GM19395 (cell line): ENCODE results near the gene MBOAT7.
"Not testable (repeated sequence)": the region's sequence is repeated elsewhere in the genome, so short reads cannot be mapped to it uniquely, and the experiment has no call there.

Experiments used
- ATAC-seq: cut with Tn5 transposase; IDR thresholded peaks from one replicate; pipeline ENCODE4 v1.9.1; 2021; ENCODE audit warnings: mild to moderate bottlenecking, moderate library complexity; ENCODE audit not compliant: unreplicated experiment

The MBOAT7 gene, protein sequence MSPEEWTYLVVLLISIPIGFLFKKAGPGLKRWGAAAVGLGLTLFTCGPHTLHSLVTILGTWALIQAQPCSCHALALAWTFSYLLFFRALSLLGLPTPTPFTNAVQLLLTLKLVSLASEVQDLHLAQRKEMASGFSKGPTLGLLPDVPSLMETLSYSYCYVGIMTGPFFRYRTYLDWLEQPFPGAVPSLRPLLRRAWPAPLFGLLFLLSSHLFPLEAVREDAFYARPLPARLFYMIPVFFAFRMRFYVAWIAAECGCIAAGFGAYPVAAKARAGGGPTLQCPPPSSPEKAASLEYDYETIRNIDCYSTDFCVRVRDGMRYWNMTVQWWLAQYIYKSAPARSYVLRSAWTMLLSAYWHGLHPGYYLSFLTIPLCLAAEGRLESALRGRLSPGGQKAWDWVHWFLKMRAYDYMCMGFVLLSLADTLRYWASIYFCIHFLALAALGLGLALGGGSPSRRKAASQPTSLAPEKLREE

DNA sequence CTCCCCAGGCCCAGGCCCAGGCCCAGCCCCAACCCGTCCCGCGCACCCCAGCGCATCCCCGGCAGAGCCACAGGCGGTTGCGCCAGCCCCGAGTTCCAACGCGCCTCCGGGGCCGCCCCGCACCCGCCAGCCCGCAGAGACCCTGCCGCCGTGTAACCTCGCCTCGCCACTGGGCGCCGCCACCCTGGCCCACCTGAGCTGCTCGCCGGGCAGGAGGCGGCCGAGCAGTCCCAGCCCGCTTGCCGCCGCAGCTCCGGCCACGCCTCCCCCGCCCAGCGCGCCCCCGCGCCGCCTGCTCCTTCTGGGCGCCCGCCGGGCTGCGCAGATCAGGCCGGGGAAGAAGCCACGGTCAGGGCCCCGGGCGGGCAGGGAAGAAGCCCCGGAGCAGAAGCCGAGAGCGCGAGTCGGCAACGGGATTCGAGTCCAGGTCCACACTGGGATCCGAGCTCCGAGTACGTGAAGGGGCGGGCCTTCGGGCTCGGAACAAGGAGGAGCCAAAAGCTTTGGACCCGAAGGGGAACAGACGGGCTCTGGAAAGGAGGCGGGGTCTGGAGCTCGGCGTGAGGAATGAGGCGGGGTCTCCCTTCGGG, at the start of gene MBOAT7:
Gene MBOAT7 (minus strand): TSS at position 436 of the 590 bp plus-strand sequence. CDS start 1,072 bp downstream, outside the sequence.
- peak; percentile 19 for ATAC-seq

DNA sequence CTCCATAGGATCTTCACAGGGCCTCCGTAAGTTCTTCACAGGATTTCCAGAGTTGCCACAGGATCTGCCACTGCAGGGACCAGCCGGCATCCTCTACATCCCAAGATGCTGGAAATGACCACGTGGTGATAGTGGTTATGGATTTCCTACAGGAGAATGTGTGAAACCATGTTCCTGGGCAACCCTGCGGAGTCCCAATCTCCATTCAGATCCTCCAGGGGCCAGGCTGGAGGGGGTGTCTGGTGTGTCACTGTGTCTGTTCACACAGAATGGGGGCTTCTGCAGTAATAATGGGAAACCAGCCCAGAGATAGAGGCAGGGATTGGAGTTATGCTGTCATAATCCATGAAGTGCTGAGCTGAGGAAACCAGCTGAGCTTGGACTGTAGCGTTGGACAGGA, 44.6 kb upstream of the MBOAT7 start:
- ATAC-seq = no peak

DNA sequence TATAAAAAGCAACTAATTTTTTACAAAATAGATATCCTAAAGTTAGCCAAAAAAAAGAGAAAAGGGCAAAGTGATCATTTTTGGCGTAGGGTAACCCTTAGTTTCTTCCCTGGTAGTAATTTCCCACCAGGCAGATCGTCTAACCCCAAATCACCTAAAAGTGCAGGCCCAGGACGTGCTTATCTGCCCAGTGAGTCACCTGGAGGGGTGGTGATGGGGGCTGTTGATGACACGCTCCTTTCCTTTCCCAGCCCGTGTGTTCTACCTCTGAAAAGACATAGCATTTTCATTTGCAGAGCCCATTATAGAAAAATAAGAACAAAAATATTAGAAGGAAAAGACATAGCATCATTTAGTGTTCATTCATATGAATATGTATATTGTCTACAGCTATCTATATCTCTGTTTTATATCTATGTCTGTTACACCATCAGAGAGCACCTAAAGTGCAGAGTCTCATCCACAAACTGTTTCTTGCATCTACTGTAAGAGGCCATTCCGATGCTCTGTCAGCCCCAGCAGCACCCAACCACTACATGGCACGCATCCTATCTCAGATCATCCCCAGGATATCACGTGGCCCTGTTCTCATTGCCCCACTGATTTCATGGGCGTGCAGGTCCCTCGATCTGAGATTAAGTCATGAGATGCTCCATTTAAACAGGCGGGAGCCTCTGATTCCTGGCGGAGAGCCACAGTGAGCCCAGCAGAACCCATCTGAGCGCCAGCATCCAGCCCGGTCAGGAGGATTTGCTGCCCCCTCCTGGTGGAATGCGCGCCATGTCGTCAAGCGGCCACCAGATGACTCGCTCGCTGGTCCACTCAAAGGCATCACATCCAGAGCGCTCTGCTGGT, 41.9 kb upstream of the MBOAT7 start:
- no peak for ATAC-seq

DNA sequence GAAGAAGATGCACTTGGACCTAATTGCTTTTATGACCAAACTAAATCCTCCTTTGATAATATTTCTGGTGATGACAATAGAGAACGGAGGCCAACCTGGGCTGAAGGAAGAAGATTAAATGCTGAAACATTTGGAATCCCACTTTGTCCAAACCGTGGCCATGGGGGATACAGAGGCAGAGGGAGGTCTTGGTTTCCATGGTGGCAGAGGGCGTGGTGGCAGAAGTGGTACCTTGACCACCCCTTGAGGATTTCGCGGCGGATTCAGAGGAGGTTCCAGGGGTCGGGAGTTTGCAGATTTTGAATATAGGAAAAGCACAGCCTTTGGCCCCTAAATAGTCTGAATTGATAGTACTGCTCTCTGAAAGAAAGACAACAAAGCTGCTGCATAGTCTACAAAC, 40.7 kb upstream of the MBOAT7 start:
- ATAC-seq = no peak

DNA sequence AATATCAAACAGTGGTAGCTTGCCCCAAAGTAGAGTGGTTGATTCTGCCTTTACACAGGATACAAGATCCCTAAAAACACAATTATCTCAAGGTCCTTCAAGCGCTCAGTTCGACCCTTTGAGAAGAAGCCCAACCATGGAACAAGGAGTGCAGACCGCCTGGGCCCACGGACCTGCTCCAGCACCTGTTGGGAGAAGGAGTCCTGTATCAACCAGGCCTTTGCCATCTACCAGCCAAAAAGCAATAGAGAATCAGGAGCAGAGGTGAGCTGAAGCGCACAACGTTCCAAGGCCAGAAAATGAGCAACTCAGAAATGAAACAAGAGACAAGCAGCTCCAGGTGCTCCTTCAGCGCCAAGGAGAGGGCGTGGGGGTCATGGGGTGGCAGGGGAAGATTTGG, 39.8 kb upstream of the MBOAT7 start:
- no peak for ATAC-seq

DNA sequence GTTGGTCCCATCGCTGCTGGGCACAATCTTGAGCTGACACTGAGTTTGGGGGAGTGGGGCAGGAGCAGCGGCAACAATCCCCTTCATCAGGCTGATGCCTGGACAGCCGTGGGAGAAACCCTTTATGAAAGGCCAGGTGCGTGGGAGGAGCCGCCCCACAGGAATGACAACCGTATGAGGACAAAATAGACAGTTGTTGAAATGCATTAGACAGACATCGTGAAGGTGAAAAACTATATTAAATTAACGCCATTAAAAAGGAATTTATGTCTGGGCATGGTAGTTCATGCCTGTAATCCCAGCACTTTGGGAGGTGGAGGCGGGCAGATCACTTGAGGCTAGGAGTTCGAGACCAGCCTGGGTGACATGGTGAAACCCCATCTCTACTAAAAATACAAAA, 35.2 kb upstream of the MBOAT7 start:
- ATAC-seq = not testable (repeated sequence)

DNA sequence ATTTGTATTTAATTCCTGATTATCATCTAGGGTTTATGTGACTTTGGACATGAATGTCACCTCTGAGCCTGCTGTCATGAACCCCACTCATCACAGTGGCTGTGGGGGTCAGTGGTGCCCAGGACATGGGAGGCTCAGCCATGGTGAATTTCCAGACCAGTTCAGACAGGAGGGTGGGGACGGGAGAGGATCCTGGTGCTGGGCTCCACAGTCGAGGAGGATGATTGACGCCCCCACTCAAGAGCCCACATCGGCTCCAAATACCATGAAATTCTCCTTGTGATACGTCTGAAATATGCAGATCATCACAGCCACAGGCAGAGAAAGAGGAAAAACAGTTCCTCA, 34.5 kb upstream of the MBOAT7 start:
- ATAC-seq = not testable (repeated sequence)

DNA sequence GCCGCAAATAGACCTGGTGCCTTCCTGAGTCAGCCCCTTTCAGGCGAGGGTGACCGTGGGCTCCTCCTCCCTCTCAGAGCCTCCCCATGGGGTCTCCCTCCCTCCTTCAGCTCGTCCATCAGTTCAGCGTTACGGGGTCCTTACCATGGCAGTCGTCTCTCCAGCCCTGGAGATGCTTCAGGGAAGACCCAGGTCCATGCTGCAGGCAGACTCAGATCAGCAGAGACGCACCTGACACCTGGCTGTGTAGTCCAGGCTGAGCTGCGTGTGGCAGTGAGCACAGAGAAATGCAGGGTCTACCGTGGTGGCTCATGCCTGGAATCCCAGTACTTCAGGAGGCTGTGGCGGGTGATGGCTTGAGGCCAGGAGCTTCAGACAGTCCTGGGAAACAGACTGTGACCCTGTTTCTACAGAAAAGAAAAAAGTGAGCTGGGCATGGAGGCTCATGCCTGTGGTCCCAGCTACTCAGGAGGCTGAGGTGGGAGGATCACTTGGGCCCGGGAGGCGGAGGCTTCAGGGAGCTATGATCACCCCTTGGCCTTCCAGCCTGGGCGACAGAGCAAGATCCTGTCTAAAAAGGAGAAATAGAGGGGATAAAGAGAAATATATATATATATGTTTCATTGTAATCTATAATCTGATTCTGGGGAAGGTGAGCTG, 34.0 kb upstream of the MBOAT7 start:
- ATAC-seq = not testable (repeated sequence)

DNA sequence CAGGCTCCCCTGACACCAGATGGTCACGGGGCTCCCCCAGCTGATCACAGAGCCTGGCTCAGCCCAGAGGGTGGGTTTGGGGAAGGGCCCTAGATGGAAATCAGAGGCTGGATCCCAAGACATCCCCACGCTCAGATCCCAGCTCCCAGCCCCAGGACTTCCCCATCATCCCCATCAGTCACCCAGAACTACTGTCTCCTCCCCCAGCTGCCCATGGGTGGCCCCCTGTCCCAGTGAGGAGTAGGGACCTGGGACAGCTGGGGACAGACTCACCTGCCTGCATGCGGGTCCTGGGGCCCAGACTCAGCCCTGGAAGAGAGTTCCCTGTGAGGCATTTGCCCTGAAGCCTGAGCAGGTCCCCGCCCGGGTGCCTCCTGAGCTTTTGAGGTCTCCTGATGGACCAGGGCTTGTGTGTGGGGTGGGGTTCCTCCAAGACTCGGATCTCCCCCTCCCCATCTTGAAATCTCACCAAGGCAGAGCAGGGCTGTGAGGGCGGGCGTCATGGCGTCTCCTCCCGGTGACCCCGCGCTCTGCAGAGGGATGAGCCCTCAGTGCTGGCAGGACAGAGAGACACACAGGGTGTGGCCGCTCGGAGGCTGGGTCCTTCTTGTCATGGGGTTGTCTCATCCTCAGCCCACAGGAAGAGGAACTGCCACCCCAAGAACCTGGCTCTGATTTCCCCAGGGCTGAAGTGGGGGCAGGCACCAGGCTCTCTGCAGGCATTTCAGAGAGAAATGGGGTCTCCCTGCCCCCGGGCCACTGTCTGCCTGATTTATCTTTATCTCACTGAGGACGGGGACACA, 33.3 kb upstream of the MBOAT7 start, which contains the start of gene LILRB3:
Gene LILRB3 (minus strand): TSS at position 534 of the 803 bp plus-strand sequence. CDS start 31 bp downstream, at position 503.
- not testable (repeated sequence) for ATAC-seq

DNA sequence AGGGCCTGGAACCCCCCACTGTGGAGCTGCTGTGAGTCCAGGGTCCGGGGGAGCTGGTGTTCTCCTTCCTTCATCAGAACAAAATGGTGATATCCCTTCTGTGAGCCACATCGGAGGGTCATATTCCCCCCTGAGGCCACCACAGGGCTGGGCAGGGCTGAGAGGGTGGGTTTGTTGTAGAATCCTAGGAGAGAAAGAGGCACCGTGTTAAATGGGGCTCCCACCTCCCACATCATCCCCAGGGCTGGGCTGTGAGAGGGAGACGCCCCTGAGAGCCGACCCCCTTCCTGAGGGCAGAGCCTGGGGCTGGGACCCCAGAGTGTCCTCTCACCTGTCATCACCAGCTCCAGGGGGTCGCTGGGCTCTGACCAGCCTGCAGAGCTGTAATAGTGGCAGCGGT, 32.6 kb upstream of the MBOAT7 start:
- not testable (repeated sequence) for ATAC-seq

DNA sequence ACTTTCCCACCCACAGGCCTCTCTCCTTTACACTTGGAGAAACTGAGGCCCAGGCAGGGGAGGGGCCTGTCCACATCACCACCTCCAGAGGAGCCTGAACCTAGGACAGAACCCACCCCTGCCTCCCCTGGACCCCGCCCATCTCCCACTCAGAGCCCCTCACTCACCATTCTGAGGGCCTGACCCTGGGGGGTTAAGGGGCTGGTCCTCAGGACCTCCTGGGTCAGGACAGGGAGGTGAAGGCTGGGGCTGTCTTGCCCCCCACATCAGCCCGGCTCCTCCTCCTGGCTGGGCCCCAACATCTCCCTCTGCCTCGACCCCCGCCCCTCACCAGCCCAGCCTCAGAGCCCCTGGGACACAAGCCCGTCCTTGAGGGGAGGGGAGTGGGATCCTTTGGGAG, 30.3 kb upstream of the MBOAT7 start:
- ATAC-seq = not testable (repeated sequence)

DNA sequence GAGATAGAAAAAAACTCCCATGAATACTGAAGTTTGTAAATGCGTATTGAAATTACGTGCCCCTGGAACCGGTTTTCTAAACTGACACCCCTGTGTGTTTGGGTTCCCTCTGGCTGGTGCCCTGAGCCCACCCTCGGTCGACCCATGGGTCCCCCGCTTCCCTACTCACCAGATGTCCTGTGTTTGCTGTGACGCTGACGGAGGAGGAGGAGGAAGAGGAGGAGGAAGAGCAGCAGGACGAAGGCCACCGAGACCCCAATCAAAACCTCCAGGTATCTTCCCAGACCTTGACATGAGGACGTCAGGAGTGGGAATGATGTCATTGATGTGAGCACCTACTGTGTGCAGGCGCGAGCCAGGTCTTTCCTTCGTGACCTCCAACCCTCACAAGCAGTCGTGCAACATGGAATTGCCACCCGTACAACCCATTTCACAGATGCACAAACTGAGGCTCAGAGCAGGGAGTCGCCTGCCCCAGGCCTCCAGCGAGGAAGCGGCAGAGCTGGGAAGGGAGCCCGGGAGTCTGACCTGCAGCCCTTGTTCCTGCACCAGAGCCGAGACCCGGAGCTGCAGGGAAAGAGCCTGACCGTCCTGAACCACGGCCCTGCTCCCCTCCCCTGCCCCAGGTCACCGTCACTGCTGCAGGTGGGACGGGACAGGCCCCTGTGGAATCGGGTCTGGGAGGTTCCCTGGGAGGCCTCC, 29.7 kb upstream of the MBOAT7 start:
- no peak for ATAC-seq

DNA sequence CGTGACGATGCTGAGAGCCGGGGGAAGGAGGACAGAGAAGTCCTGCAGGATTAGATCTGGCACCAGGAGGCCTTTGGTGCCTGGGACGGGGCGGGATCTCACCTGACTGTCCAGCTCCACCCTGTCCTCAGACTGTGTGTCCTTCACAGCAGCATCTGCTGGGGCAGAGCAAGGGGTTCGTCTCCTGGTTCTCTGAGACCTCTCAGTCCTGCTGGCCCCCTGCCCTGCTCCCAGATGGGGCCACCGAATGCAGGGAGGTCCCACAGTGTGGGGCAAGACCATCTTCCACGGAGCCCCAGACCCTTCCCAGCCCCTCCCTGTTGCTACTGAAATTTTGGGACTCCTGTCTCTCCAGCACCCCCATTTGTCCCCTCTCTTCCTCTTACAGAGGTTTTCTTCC, 28.9 kb upstream of the MBOAT7 start:
- ATAC-seq = no peak

DNA sequence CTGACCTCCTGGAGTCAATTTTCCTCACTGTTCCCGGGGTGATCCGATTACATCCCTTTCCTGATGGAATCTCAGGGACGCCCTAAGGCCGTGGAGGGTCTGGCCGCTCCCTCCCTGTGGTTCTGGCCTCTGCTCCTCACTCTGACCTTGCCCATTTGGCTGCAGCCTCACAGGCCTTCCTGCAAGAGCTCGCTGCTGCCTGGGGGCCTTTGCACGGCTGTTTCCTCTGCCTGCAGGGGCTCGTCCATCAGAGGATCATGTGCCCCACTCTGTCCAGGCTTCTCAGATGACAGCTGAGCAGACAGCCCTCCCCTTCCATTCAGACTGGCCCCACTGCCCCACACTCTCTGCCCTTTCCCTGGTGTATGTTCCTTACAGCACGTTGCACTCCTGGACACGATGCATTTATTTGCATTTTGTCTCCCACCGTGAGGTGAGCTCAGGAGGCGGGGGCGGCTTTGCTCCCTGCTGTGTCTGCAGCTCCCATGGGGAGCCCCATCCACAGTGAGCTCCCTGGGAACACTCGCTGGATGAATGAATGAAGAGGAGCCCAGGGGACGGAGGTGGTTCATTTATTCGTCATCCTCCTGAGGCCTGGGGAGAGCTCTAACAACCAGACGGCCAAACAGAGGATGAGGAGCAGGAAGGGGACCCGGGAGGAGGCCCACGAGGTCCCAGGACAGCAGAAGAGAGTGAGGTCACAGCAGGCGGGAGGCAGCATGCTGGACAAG, 28.3 kb upstream of the MBOAT7 start:
- ATAC-seq = not testable (repeated sequence)

DNA sequence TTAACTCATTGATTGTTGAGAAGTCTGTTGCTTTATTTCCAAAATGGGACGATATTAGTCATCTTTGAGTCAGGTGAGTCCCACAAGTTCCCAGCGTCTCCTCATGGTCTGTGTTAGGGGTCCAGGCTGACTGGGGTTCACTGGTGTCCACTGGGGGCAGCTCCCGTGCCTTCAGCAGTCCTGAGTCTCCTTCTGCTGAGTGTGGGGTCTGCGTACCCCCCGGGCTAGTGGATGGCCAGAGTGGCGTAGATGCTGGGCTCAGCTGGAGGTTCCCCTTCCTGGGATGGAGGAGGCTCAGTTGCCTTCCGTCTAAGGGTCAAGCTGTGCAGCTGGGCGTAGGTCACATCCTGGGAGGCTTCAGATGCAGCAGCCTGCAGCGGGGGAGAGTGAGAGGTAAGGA, 27.5 kb upstream of the MBOAT7 start:
- ATAC-seq = no peak

DNA sequence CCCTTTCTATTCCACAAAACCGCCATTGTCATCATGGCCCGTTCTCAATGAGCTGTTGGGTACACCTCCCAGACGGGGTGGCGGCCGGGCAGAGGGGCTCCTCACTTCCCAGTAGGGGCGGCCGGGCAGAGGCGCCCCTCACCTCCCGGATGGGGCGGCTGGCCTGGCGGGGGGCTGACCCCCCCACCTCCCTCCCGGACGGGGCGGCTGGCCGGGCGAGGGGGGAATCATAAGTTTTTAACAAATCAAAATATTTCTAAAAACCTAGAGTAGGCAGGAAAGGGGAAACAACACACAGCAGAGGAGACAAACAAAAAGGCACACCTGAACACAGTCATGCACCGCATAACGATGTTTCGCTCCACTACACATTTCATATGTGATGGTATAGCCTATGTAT, 25.4 kb upstream of the MBOAT7 start:
- ATAC-seq = not testable (repeated sequence)

DNA sequence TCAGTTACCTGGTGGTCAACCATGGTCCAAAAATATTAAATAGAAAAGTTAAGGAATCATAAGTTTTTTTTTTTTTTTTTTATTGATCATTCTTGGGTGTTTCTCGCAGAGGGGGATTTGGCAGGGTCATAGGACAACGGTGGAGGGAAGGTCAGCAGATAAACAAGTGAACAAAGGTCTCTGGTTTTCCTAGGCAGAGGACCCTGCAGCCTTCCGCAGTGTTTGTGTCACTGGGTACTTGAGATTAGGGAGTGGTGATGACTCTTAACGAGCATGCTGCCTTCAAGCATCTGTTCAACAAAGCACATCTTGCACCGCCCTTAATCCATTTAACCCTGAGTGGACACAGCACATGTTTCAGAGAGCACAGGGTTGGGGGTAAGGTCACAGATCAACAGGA, 24.8 kb upstream of the MBOAT7 start:
- not testable (repeated sequence) for ATAC-seq

DNA sequence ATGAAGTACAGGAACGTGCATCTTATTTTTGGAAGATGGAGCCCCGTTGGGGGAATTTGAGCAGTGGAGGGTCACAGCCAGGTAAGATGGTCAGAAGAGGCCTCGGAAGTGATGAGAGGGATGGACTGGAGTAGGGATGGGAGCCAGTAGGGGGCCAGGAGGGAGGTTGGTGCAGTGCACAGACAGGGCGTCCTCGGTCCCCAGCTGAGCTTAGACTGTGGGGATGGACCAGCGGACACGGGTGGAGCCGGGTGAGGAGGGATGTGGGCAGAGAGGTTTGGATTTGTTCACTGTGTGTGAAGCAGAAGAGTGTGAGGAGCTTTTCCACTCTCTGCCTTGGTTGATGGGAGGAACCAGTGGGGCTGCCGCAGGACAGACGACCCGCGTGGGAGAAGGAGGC, 21.9 kb upstream of the MBOAT7 start:
- ATAC-seq = no peak
